Upper lobe of right lung (tissue), 1 donor: ENCODE data around the gene DDX28. TPM values are rescaled to one million over a fixed set of nuclear protein-coding genes. Genes with fewer than 3 reads are reported as not detected.
A peak's percentile ranks its signal among the peaks of the same experiment; 100 is the strongest.

Experiments used
- ATAC-seq: fragments of 200-7000 bp; cut with Tn5 transposase; one replicate; pipeline ENCODE4 v1.9.1; 2020; ENCODE audit warnings: mild to moderate bottlenecking, moderate library complexity
- DNase-seq: peaks from one replicate; pipeline ENCODE4 v3.0.0-alpha.2; 2020
- H3K27ac ChIP-seq: fragments of 200-600 bp; one replicate; pipeline ENCODE4 v1.8.0; 2022
- H3K27me3 ChIP-seq: fragments of 200-600 bp; one replicate; pipeline ENCODE4 v1.8.0; 2022; ENCODE audit warnings: mild to moderate bottlenecking
- H3K36me3 ChIP-seq: fragments of 200-600 bp; one replicate; pipeline ENCODE4 v1.8.0; 2022
- H3K4me1 ChIP-seq: fragments of 200-600 bp; one replicate; pipeline ENCODE4 v1.8.0; 2022
- H3K4me3 ChIP-seq: fragments of 200-600 bp; one replicate; pipeline ENCODE4 v1.8.0; 2022; ENCODE audit warnings: mild to moderate bottlenecking
- H3K9me3 ChIP-seq: fragments of 200-600 bp; one replicate; pipeline ENCODE4 v1.8.0; 2022
- CTCF ChIP-seq: fragments of 200-600 bp; IDR thresholded peaks from one replicate; pipeline ENCODE4 v1.8.0; 2022; ENCODE audit warnings: antibody characterized with exemption
- intact Hi-C: fragments of 100-400 bp; cut with DNase I; formaldehyde crosslinking; loops from one replicate; pipeline ENCODE4 v1.11.0; 2022
- total RNA-seq: library from RNA; stranded (reverse); fragmentation: NEBNext Ultra II Directional; extraction: Animal tissue kit (Norgen Biotek cat#: 25700); gene quantifications from one replicate; pipeline ENCODE4 v1.2.1, GENCODE V29; 2021
- donor health status: DM: no; HTN: yes; CAD: no; lungs with severe emphysema.

Gene DDX28
- total RNA-seq, 1 donor from 2014 or later, result 9.9 TPM

- ATAC-seq, result no peak
- H3K9me3 ChIP-seq, result no peaks in the 10 kb centered on the region
- H3K27me3 ChIP-seq, result no peaks in the 10 kb centered on the region
- H3K4me3 ChIP-seq, result no peak overlapping the region
- DNase-seq, result no peak
- TF ChIP-seq CTCF, result no peak
- H3K36me3 ChIP-seq, result peaks cover 20% of the 10 kb centered on the region
- intact Hi-C loops, result no loop called here
- peak overlapping the region; percentile 58 for H3K27ac ChIP-seq
- H3K4me1 ChIP-seq, result peaks cover 39% of the 10 kb centered on the region
These were observed 47.3 kb upstream of the DDX28 start for GRCh38 chr16:68070249-68070730.

- Histone ChIP-seq H3K4me1 (peaks cover 45% of the 10 kb centered on the region), H3K27me3 (no peaks in the 10 kb centered on the region), H3K27ac (peak overlapping the region; percentile 58), H3K9me3 (no peaks in the 10 kb centered on the region), H3K4me3 (no peak overlapping the region), H3K36me3 (peaks cover 20% of the 10 kb centered on the region)
- no peak for TF ChIP-seq CTCF
- peak; percentile 49 for ATAC-seq
- intact Hi-C loops, result no loop called here
- DNase-seq, result peak; percentile 80
These were observed 46.6 kb upstream of the DDX28 start for GRCh38 chr16:68069511-68070248.

- Histone ChIP-seq H3K27me3 (no peaks in the 10 kb centered on the region), H3K27ac (peak overlapping the region; percentile 58), H3K4me3 (no peak overlapping the region), H3K4me1 (peaks cover 52% of the 10 kb centered on the region), H3K36me3 (peaks cover 20% of the 10 kb centered on the region), H3K9me3 (no peaks in the 10 kb centered on the region)
- DNase-seq (no peak), ATAC-seq (no peak)
- TF ChIP-seq CTCF, result no peak
- intact Hi-C loops, result no loop called here
These were observed 45.9 kb upstream of the DDX28 start for GRCh38 chr16:68068926-68069325.

GRCh38 chr16:68066763-68067162 lies 43.7 kb upstream of the DDX28 start:
- intact Hi-C loops, result no loop called here
- ATAC-seq, result no peak
- DNase-seq, result no peak
- Histone ChIP-seq H3K27ac (peak overlapping the region; percentile 88), H3K4me3 (no peak overlapping the region), H3K36me3 (peaks cover 11% of the 10 kb centered on the region), H3K9me3 (no peaks in the 10 kb centered on the region), H3K4me1 (peaks cover 55% of the 10 kb centered on the region), H3K27me3 (no peaks in the 10 kb centered on the region)
- no peak for TF ChIP-seq CTCF

- no peaks in the 10 kb centered on the region for H3K27me3 ChIP-seq
- H3K36me3 ChIP-seq, result peaks cover 10% of the 10 kb centered on the region
- TF ChIP-seq CTCF, result no peak
- H3K9me3 ChIP-seq, result no peaks in the 10 kb centered on the region
- H3K4me1 ChIP-seq, result peaks cover 54% of the 10 kb centered on the region
- ATAC-seq (peak; percentile 80), DNase-seq (no peak)
- H3K27ac ChIP-seq, result peak overlapping the region; percentile 88
- intact Hi-C loops, result no loop called here
- H3K4me3 ChIP-seq, result no peak overlapping the region
These were observed 42.8 kb upstream of the DDX28 start for GRCh38 chr16:68065716-68066305.
